ACC112 (cell line): Measurements from ENCODE around the gene FAM209B.
"Not testable (repeated sequence)": the region's sequence is repeated elsewhere in the genome, so short reads cannot be mapped to it uniquely, and the experiment has no call there.

Source experiments
- H2AFZ ChIP-seq: fragments of 200-600 bp; sonication (generic); one replicate; pipeline ENCODE4 v1.6.0; 2017; ENCODE audit warnings: antibody characterized with exemption, low read length; ENCODE audit not compliant: unreplicated experiment
- H3K27ac ChIP-seq: fragments of 200-600 bp; sonication (generic); 2 replicates; pipeline ENCODE4 v1.5.1; 2014; ENCODE audit warnings: low read depth, mild to moderate bottlenecking, antibody characterized with exemption, low read length, moderate library complexity
- H3K27me3 ChIP-seq: fragments of 200-600 bp; sonication (generic); 2 replicates; pipeline ENCODE4 v1.6.1; 2014; ENCODE audit warnings: mild to moderate bottlenecking, antibody characterized with exemption, low read length, moderate library complexity, mixed read lengths; ENCODE audit not compliant: insufficient read depth
- H3K36me3 ChIP-seq: fragments of 200-600 bp; sonication (generic); 2 replicates; pipeline ENCODE4 v1.6.1; 2016; ENCODE audit warnings: mild to moderate bottlenecking, antibody characterized with exemption, low read length, moderate library complexity, mixed read lengths; ENCODE audit not compliant: insufficient read depth
- H3K4me1 ChIP-seq: fragments of 200-600 bp; sonication (generic); one replicate; pipeline ENCODE4 v1.6.1; 2016; ENCODE audit warnings: low read length, mixed read lengths; ENCODE audit not compliant: insufficient read depth, unreplicated experiment, control insufficient read depth
- H3K4me3 ChIP-seq: fragments of 200-600 bp; sonication (generic); 2 replicates; pipeline ENCODE4 v1.5.1; 2014; ENCODE audit warnings: mild to moderate bottlenecking, low read depth, low read length
- H3K79me2 ChIP-seq: fragments of 200-600 bp; sonication (generic); one replicate; pipeline ENCODE4 v1.6.0; 2016; ENCODE audit warnings: low read length; ENCODE audit not compliant: control insufficient read depth, unreplicated experiment, insufficient read depth

Gene FAM209B

DNA sequence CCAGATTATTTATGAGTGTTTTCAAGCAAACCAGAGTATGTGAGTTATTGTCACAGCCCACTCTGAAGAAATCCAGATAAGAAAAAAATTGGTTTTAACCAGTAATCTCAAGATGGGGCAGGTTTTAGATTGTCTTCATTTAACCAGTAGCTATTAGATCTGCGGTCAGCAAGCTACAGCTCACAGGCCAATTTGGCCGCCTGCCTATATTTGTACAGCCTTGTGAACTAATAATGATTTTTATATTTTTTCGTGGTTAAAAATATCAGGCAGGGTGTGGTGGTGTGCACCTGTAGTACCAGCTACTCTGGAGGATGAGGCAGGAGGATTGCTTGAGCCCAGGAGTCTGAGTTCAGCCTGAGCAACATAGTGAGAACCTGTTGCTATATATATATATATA is 5.0 kb downstream of the FAM209B start:
- Histone ChIP-seq H3K79me2 (no peaks in the 10 kb centered on the region), H3K27ac (no peak overlapping the region), H3K4me1 (no peaks in the 10 kb centered on the region)

DNA sequence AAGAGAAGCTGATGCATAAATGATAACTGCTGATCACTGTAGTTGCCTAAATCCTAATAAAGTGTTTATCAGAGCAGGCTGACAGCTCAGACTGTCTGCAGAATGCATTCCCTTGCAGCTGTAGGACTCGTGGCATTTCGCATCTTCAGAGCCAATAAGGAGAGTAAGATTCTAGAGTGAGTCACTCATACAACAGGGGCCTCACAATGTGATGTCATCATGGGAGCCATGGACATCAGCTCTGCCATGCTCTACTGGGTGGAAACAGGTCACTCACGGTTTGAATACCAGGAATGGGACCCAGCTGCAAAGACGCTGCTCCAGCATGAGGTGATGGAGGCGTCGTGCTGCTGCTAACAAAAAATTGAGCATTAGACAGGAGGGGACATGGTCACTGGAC is 7.4 kb downstream of the FAM209B start:
- Histone ChIP-seq H3K4me3 (no peak overlapping the region), H3K27ac (no peak overlapping the region), H3K36me3 (no peaks in the 10 kb centered on the region), H3K4me1 (no peaks in the 10 kb centered on the region), H3K79me2 (no peaks in the 10 kb centered on the region), H2AFZ (no peak overlapping the region), H3K27me3 (no peaks in the 10 kb centered on the region)

More for the DNA sequence above, 5.0 kb downstream of the FAM209B start:
- H3K4me3 ChIP-seq = no peak overlapping the region
- no peaks in the 10 kb centered on the region for H3K36me3 ChIP-seq
- no peaks in the 10 kb centered on the region for H3K27me3 ChIP-seq
- no peak overlapping the region for H2AFZ ChIP-seq

DNA sequence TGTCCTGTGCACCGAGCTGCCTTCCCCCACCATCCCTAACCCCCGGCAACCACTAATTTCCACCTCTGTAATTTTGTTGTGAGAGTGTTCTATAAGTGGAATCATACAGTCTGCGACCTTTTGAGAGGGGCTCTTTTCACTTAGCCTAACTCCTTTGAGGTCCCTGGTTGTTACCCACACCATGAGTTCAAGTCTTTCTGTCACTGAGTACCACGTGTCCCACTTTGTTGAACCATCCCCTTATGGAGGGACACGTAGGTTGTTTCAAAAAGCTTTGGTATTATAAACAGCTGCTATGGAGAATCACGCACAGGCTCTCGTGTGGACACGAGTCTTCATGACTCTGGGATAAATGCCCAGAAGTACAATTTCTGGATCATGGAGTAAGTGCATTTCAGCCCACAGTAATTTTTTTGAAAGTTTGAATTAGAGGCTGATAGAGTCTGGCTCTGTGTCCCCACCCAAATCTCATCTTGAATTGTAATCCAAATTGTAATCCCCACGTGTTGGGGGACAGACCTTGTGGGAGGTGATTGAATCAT is 9.5 kb downstream of the FAM209B start:
- Histone ChIP-seq H3K79me2 (no peaks in the 10 kb centered on the region), H3K27me3 (no peaks in the 10 kb centered on the region; the same call in 1 of the 2 replicates), H2AFZ (no peak overlapping the region), H3K27ac (no peak overlapping the region), H3K36me3 (no peaks in the 10 kb centered on the region), H3K4me1 (no peaks in the 10 kb centered on the region), H3K4me3 (no peak overlapping the region)

DNA sequence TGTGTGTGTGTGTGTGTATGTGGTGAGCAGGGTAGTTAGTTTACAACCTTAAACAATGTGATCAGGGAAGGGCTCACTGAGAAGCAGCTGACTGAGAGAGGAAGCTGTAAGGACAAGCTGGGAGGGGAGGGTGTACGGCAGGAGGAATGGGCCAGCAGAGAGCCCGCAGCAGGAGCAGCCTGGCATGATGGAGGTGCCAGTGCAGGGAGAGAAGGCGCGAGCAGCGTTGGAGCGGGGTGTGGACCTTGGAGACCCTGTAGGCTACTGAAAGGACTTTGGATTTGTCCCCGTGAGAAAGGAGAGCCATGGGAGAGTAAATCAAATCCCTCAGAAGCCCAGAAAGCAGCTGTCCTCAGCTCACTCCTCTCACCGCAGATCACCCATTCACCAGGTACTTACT is 18.5 kb downstream of the FAM209B start:
- Histone ChIP-seq H3K4me1 (peaks cover 8% of the 10 kb centered on the region), H3K79me2 (no peaks in the 10 kb centered on the region), H2AFZ (no peak overlapping the region), H3K4me3 (no peak overlapping the region), H3K27me3 (peaks cover 7% of the 10 kb centered on the region), H3K36me3 (no peaks in the 10 kb centered on the region), H3K27ac (no peak overlapping the region)

DNA sequence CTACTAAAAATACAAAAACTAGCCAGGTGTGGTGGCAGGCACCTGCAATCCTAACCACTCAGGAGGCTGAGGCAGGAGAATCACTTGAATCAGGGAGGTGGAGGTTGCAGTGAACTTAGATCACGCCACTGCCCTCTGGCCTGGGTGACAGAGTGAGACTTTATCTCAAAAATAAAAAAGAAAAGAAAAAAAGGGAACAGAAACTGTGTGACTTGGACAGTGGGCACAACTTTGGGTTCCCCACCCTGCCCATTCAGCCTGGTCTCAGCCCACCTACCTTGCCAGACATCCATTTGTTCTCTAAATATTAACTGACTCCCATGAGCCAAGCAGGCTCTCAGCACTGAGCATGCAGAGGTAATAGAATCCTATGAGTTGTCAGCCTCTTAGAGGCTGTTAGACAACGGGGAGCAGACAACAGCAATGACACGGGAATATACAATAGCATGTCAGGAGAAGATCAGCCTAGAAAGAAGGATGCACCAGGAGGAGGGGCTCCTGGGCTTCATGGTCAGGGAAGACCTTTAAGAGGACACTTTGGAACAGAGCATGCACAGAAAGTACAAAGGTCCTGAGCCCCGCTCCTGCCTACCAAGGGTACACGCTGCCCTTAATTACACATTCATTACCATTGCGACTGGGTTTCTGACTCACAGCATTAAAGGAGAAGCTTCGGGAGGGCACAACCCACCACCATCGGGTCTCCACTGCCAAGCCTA is 20.0 kb downstream of the FAM209B start:
- H3K36me3 ChIP-seq = no peaks in the 10 kb centered on the region
- peaks cover 14% of the 10 kb centered on the region; the same call in 1 of the 2 replicates for H3K27me3 ChIP-seq
- no peak overlapping the region for H3K27ac ChIP-seq
- H3K79me2 ChIP-seq = no peaks in the 10 kb centered on the region
- no peak overlapping the region for H3K4me3 ChIP-seq
- peaks cover 8% of the 10 kb centered on the region for H3K4me1 ChIP-seq
- H2AFZ ChIP-seq = no peak overlapping the region

DNA sequence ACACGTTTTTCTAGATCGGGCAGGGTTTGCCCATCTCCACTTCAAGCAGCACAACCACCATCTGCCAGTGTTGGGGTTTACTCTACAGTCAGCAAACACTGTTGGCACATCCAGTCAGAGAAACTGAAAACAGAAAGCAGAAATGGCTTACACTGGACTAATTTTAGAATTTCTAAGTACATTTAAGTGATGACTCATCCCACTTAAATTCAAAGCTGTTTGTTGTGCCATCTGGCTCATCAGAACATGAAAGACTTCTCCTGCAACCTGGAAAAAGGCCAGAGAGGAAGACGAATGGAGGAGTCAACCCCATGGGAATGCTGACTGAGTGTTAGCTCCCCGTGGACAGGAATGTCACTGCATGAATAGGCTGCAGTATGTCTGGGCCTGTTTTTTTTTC is 21.8 kb downstream of the FAM209B start:
- Histone ChIP-seq H3K36me3 (no peaks in the 10 kb centered on the region), H3K4me1 (peaks cover 8% of the 10 kb centered on the region), H3K79me2 (no peaks in the 10 kb centered on the region), H3K27ac (peak overlapping the region; percentile 39), H3K4me3 (0 out of 2 replicates have a peak overlapping the region, but pooled peaks have one; percentile 16), H3K27me3 (peaks cover 7% of the 10 kb centered on the region; the same call in 1 of the 2 replicates), H2AFZ (no peak overlapping the region)

DNA sequence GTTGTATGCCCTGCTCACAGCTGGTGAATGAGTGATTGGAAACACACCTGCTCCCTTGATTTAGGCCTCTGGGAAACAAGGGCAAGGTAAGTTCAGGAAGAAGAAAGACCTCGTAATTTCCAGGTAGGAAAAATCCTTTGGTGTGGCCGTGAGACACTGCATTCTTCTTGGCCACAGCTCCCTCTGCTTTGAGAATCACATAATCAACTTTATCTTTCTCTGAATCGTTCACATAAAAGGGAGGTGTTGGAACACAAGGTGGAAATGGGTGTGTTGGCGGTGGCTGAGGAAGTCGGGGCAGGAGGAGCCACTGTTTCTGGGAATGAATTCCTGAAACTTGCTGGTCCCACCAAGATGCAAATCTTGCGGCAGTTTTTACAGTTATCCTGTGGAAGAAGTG is 25.9 kb downstream of the FAM209B start:
- Histone ChIP-seq H3K4me1 (peaks cover 8% of the 10 kb centered on the region), H2AFZ (no peak overlapping the region), H3K79me2 (no peaks in the 10 kb centered on the region), H3K27me3 (peaks cover 7% of the 10 kb centered on the region; the same call in 1 of the 2 replicates), H3K36me3 (no peaks in the 10 kb centered on the region), H3K27ac (no peak overlapping the region), H3K4me3 (no peak overlapping the region)

DNA sequence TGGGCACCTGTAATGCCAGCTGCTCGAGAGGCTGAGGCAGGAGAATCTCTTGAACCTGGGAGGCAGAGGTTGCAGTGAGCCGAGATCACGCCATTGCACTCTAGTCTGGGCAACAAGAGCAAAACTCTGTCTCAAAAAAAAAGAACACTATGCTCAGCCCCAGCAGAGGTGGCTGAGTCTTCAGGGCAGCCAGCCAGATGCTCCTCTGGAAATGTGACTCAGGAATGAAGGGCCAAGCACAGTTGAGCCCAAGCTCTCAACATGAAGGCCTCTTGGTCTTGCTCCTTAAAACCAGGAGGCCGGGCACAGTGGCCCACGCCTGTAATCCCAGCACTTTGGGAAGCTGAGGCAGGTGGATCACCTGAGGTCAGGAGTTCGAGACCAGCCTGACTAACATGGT is 31.5 kb downstream of the FAM209B start:
- H3K4me3 ChIP-seq, H3K4me1 ChIP-seq, H3K27me3 ChIP-seq, H3K36me3 ChIP-seq, H3K27ac ChIP-seq, H2AFZ ChIP-seq, H3K79me2 ChIP-seq: not testable (repeated sequence)

DNA sequence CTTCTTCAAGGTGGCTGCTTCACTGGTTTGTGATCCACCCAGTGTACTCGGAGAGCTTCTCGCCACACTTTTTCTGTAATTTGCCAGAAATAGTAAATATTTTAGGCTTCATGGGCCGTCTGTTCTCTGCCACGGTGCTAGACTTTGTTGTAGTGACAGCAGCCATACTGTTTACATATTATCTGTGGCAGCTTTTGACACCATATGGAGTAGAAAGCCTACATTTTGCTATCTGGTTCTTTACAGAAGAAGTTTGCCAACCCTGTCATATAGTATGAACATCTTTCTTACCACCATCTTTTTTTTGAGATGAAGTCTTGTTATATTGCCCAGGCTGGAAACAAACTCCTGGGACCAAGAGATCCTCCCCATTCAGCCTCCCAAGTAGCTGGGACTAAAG is 32.5 kb downstream of the FAM209B start:
- no peak overlapping the region for H2AFZ ChIP-seq
- no peaks in the 10 kb centered on the region for H3K79me2 ChIP-seq
- H3K4me3 ChIP-seq = no peak overlapping the region
- no peak overlapping the region for H3K27ac ChIP-seq
- H3K36me3 ChIP-seq = no peaks in the 10 kb centered on the region
- H3K4me1 ChIP-seq = no peaks in the 10 kb centered on the region
- H3K27me3 ChIP-seq = 0 out of 2 replicates have a peak, but pooled peaks cover 4% of the 10 kb centered on the region

DNA sequence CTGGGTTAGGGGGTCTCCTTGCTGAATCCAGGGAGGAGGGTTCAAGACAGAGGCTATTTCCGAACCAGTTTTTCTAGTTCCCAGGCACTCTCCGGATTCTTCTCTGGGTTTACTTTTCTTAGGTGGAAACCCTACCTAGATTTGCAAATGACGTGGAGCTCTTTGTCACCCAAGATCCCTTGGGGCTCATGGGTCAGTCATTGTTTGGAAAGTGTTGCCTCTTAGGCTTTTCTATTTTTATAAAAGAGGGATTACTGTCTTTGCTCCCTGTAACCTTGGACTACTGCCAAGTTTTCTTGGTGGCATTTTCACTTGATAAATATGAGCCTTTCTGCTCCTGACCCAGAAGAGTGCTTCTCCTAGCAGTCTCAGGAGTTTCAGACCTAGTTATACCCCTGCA is 33.6 kb downstream of the FAM209B start:
- no peak overlapping the region for H3K4me3 ChIP-seq
- H2AFZ ChIP-seq = no peak overlapping the region
- no peak overlapping the region for H3K27ac ChIP-seq

DNA sequence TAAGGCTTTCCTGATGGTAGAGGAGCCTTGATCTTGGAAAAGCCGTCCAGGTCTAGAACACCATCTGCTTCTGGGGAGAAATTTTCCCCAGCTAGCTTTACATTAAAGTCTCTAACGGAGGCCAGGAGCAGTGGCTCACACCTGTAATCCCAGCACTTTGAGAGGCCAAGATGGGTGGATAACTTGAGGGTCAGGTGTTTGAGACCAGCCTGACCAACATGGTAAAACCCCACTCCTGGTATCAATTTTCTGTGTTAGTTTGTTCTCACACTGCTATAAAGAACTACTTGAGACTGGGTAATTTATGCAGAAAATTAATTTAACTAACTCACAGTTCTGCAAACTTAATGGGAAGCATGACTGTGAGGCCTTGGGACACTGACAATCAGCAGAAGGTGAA is 37.8 kb downstream of the FAM209B start:
- Histone ChIP-seq H3K4me1 (peaks cover 4% of the 10 kb centered on the region), H2AFZ (no peak overlapping the region), H3K4me3 (no peak overlapping the region), H3K36me3 (no peaks in the 10 kb centered on the region), H3K27me3 (0 out of 2 replicates have a peak, but pooled peaks cover 4% of the 10 kb centered on the region), H3K27ac (no peak overlapping the region), H3K79me2 (no peaks in the 10 kb centered on the region)

More for the DNA sequence above, 33.6 kb downstream of the FAM209B start:
- Histone ChIP-seq H3K27me3 (0 out of 2 replicates have a peak, but pooled peaks cover 4% of the 10 kb centered on the region), H3K36me3 (no peaks in the 10 kb centered on the region), H3K4me1 (no peaks in the 10 kb centered on the region), H3K79me2 (no peaks in the 10 kb centered on the region)
